Measurements from ENCODE around the gene MED12L. TPM values are rescaled to one million over a fixed set of nuclear protein-coding genes. Genes with fewer than 3 reads are reported as not detected.

The MED12L gene
- 0.29 and 0.35 TPM in 2 replicates for total RNA-seq

GRCh38 chr3:151085227-151085888 lies at the start of gene MED12L:
TSS of gene MED12L (plus strand) at chr3:151085664. CDS start at chr3:151086927, 1,263 bp downstream.

GRCh38 chr3:151203051-151203420 lies 117.6 kb downstream of the MED12L start, which contains the start of gene GPR171:
TSS of gene GPR171 (minus strand) at chr3:151203216. CDS start at chr3:151199386, 3,830 bp downstream.

GRCh38 chr3:151278230-151278629 lies 192.8 kb downstream of the MED12L start, which contains the start of gene P2RY14:
TSS of gene P2RY14 (minus strand) at chr3:151278542. CDS start at chr3:151214316, 64,226 bp downstream.

GRCh38 chr3:151316267-151316991 lies 231.0 kb downstream of the MED12L start, which contains the start of gene GPR87:
TSS of gene GPR87 (minus strand) at chr3:151316820. CDS start at chr3:151300100, 16,720 bp downstream.

GRCh38 chr3:151329363-151329762 lies 243.9 kb downstream of the MED12L start, which contains the start of gene P2RY13:
TSS of gene P2RY13 (minus strand) at chr3:151329549. CDS start at chr3:151329528, 21 bp downstream.

GRCh38 chr3:151384741-151385174 lies 299.3 kb downstream of the MED12L start, which contains the start of gene P2RY12:
TSS of gene P2RY12 (minus strand) at chr3:151384753. CDS start at chr3:151338845, 45,908 bp downstream.

GRCh38 chr3:151460774-151461450 lies 375.4 kb downstream of the MED12L start, which contains the start of gene IGSF10:
TSS of gene IGSF10 (minus strand) at chr3:151461061. CDS start at chr3:151458709, 2,352 bp downstream.

Other genes starting within 250 kb of the MED12L start
- not detected in 2 replicates for gene MINDY4B, start 180.2 kb upstream of the MED12L start, total RNA-seq
- gene CLRN1, start 112.9 kb upstream of the MED12L start, total RNA-seq, result not detected in 2 replicates
- not detected in 2 replicates for gene GPR171, start 117.6 kb downstream of the MED12L start, total RNA-seq
- gene P2RY14, start 192.9 kb downstream of the MED12L start, total RNA-seq, result not detected in 2 replicates
- 1.9 and 3.2 TPM in 2 replicates for gene GPR87, start 231.2 kb downstream of the MED12L start, total RNA-seq
- gene P2RY13, start 243.9 kb downstream of the MED12L start, total RNA-seq, result not detected in 2 replicates